Neural crest cell (in vitro differentiated cells): ENCODE results near the gene CKB. TPM values are rescaled to one million over a fixed set of nuclear protein-coding genes. Genes with fewer than 3 reads are reported as not detected.

ENCODE experiments used
- DNase-seq: peaks from one replicate; pipeline ENCODE4 v3.0.0; 2021; ENCODE audit warnings: low read depth, mixed read lengths, low spot score
- H3K27ac Mint-ChIP-seq: one replicate; pipeline ENCODE4 v1.8.0; 2021; ENCODE audit warnings: mild to moderate bottlenecking, mixed read lengths; ENCODE audit not compliant: unreplicated experiment
- H3K27me3 Mint-ChIP-seq: 2 replicates; pipeline ENCODE4 v1.8.0; 2021; ENCODE audit warnings: low read depth, mild to moderate bottlenecking, mixed read lengths
- H3K36me3 Mint-ChIP-seq: 2 replicates; pipeline ENCODE4 v1.8.0; 2021; ENCODE audit warnings: low read depth, mild to moderate bottlenecking, mixed read lengths
- H3K4me1 Mint-ChIP-seq: 2 replicates; pipeline ENCODE4 v1.8.0; 2021; ENCODE audit warnings: mixed read lengths
- H3K4me3 Mint-ChIP-seq: one replicate; pipeline ENCODE4 v1.8.0; 2021; ENCODE audit warnings: mild to moderate bottlenecking, mixed read lengths
- H3K9me3 Mint-ChIP-seq: 2 replicates; pipeline ENCODE4 v1.8.0; 2021; ENCODE audit warnings: mixed read lengths
- total RNA-seq: library from RNA; stranded (reverse); gene quantifications from 2 replicates; pipeline ENCODE4 v1.2.1, GENCODE V29; 2021
- TF ChIP-seq, protein P1 (sequence below): fragments of 200-600 bp; sonication (generic); conservative IDR thresholded peaks from 2 replicates; pipeline ENCODE4 v1.5.0; 2021; ENCODE audit warnings: antibody characterized with exemption, mild to moderate bottlenecking

Gene CKB
- total RNA-seq, 1 donor from 2014 or later = 996 TPM

DNA sequence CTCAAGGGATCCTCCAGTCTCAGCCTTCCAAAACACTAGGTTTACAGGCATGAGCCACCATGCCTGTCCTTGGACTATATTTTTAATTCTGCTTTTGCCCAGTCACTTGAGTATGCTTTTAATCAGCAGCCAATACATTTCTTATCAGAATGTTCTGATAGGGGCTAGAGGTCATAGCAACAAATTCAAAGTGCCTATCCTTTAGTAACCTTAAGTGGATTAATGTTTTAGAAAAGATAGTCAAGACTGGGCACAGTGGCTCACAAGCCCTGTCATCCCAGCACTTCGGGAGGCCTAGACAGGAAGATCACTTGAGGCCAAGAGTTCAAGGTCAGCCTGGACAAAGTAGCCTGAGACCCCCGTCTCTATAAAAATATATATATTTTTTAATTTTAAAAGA lies 37.1 kb downstream of the CKB start:
- no peaks in the 10 kb centered on the region for H3K27me3 Mint-ChIP-seq
- DNase-seq = no peak
- no peak overlapping the region for H3K27ac Mint-ChIP-seq
- peaks cover 20% of the 10 kb centered on the region for H3K36me3 Mint-ChIP-seq
- no peaks in the 10 kb centered on the region for H3K4me1 Mint-ChIP-seq
- H3K4me3 Mint-ChIP-seq = no peak overlapping the region
- H3K9me3 Mint-ChIP-seq = no peaks in the 10 kb centered on the region
- TF ChIP-seq, protein P1, sequence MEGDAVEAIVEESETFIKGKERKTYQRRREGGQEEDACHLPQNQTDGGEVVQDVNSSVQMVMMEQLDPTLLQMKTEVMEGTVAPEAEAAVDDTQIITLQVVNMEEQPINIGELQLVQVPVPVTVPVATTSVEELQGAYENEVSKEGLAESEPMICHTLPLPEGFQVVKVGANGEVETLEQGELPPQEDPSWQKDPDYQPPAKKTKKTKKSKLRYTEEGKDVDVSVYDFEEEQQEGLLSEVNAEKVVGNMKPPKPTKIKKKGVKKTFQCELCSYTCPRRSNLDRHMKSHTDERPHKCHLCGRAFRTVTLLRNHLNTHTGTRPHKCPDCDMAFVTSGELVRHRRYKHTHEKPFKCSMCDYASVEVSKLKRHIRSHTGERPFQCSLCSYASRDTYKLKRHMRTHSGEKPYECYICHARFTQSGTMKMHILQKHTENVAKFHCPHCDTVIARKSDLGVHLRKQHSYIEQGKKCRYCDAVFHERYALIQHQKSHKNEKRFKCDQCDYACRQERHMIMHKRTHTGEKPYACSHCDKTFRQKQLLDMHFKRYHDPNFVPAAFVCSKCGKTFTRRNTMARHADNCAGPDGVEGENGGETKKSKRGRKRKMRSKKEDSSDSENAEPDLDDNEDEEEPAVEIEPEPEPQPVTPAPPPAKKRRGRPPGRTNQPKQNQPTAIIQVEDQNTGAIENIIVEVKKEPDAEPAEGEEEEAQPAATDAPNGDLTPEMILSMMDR = no peak

DNA sequence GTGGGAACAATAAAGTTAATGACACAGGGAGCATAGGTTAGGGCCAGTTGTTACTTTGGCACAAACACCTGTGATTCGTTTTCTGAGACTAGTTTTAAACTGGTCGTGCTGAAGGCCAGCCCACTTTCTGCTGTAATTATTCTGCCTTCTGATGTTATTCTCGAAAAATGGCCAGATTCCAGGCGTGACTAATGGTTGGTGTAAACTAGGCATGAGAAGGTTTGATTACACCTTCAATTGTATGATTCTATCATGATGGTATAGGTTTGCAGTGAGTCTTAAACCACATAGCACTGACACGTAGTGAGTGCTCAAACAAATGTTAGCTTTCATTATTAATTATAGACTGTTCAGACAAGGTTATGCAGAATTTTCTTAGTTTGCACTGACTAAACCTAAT lies 39.0 kb downstream of the CKB start:
- H3K4me1 Mint-ChIP-seq = no peaks in the 10 kb centered on the region
- no peak overlapping the region for H3K4me3 Mint-ChIP-seq
- DNase-seq = no peak
- H3K9me3 Mint-ChIP-seq = no peaks in the 10 kb centered on the region
- H3K27me3 Mint-ChIP-seq = no peaks in the 10 kb centered on the region
- H3K27ac Mint-ChIP-seq = no peak overlapping the region
- TF ChIP-seq, protein P1 = no peak
- peaks cover 20% of the 10 kb centered on the region for H3K36me3 Mint-ChIP-seq

DNA sequence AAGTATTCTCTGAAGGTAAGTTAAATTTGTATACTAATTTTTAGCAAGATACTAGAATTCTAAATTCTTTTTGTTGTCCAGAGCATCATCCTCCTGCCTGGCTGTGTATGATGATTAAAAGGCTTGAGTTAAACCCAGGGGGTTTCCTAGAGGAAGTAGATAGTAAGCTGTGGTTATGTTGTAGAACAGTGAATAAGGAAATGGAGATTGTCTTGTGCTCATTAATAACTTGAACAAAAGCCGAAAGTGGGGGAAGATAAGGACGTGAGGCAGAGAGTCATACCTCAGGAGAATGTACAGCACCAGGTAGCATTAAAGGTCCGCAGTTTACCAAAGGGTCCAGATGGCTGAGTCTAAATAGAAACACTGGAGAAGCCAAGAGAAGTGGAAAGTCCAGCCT lies 42.0 kb downstream of the CKB start:
- no peak overlapping the region for H3K4me3 Mint-ChIP-seq
- H3K9me3 Mint-ChIP-seq = no peaks in the 10 kb centered on the region
- no peak for DNase-seq
- H3K27ac Mint-ChIP-seq = no peak overlapping the region
- H3K4me1 Mint-ChIP-seq = peaks cover 13% of the 10 kb centered on the region
- TF ChIP-seq, protein P1 = no peak
- H3K27me3 Mint-ChIP-seq = no peaks in the 10 kb centered on the region
- peaks cover 17% of the 10 kb centered on the region for H3K36me3 Mint-ChIP-seq

- DNase-seq = no peak
- Mint-ChIP-seq H3K4me1 (peaks cover 13% of the 10 kb centered on the region), H3K27ac (no peak overlapping the region), H3K36me3 (peaks cover 21% of the 10 kb centered on the region), H3K9me3 (no peaks in the 10 kb centered on the region), H3K27me3 (no peaks in the 10 kb centered on the region), H3K4me3 (no peak overlapping the region)
- TF ChIP-seq, protein P1 = no peak
These were observed 46.0 kb downstream of the CKB start for GRCh38 chr14:103476631-103477030.

GRCh38 chr14:103476065-103476464 lies 46.6 kb downstream of the CKB start:
- no peak overlapping the region for H3K27ac Mint-ChIP-seq
- TF ChIP-seq, protein P1 = no peak
- H3K4me1 Mint-ChIP-seq = peaks cover 13% of the 10 kb centered on the region
- DNase-seq = no peak
- no peaks in the 10 kb centered on the region for H3K9me3 Mint-ChIP-seq
- H3K27me3 Mint-ChIP-seq = no peaks in the 10 kb centered on the region
- H3K4me3 Mint-ChIP-seq = no peak overlapping the region
- H3K36me3 Mint-ChIP-seq = peaks cover 20% of the 10 kb centered on the region

GRCh38 chr14:103474893-103475292 lies 47.7 kb downstream of the CKB start:
- Mint-ChIP-seq H3K4me3 (no peak overlapping the region), H3K36me3 (peaks cover 20% of the 10 kb centered on the region), H3K9me3 (no peaks in the 10 kb centered on the region), H3K27ac (no peak overlapping the region), H3K4me1 (peaks cover 13% of the 10 kb centered on the region), H3K27me3 (no peaks in the 10 kb centered on the region)
- no peak for DNase-seq
- TF ChIP-seq, protein P1 = no peak
